Activated T-helper 17 cell treated with anti-CD3 and anti-CD28 coated beads, Interleukin-2, amount 50 U/mL, for 72 hours (primary cell): Measurements from ENCODE around the gene PEPD. TPM values are rescaled to one million over a fixed set of nuclear protein-coding genes. Genes with fewer than 3 reads are reported as not detected.

Experiments
- ATAC-seq: fragments of 150-1000 bp; cut with Tn5 transposase; replicated peaks from 2 replicates; pipeline ENCODE4 v1.10.0; 2021; ENCODE audit warnings: mild to moderate bottlenecking, moderate library complexity
- H3K27ac Mint-ChIP-seq: one replicate; pipeline ENCODE4 v1.8.0; 2022; ENCODE audit warnings: mixed read lengths
- H3K27me3 Mint-ChIP-seq: one replicate; pipeline ENCODE4 v1.8.0; 2022; ENCODE audit warnings: mixed read lengths
- H3K36me3 Mint-ChIP-seq: one replicate; pipeline ENCODE4 v1.8.0; 2022; ENCODE audit warnings: low read depth, mild to moderate bottlenecking, mixed read lengths
- H3K4me1 Mint-ChIP-seq: one replicate; pipeline ENCODE4 v1.8.0; 2022; ENCODE audit warnings: mixed read lengths
- H3K4me3 Mint-ChIP-seq: one replicate; pipeline ENCODE4 v1.8.0; 2022; ENCODE audit warnings: mild to moderate bottlenecking, mixed read lengths
- H3K9me3 Mint-ChIP-seq: one replicate; pipeline ENCODE4 v1.8.0; 2022; ENCODE audit warnings: mixed read lengths
- total RNA-seq, 2 donors: library from RNA; stranded (reverse); gene quantifications; one replicate each; pipeline ENCODE4 v1.2.3, GENCODE V29; 2022

Gene PEPD
- total RNA-seq, 2 donors from 2014 or later = 16.4 to 33.1 TPM

GRCh38 chr19:33375156-33375836 is 146.3 kb downstream of the PEPD start:
- peak overlapping the region; percentile 92 for H3K4me3 Mint-ChIP-seq
- no peaks in the 10 kb centered on the region for H3K9me3 Mint-ChIP-seq
- H3K27me3 Mint-ChIP-seq = no peaks in the 10 kb centered on the region
- ATAC-seq = no peak
- peaks cover 50% of the 10 kb centered on the region for H3K36me3 Mint-ChIP-seq
- H3K27ac Mint-ChIP-seq = peak overlapping the region; percentile 78
- peaks cover 40% of the 10 kb centered on the region for H3K4me1 Mint-ChIP-seq

GRCh38 chr19:33374236-33374714 is 147.3 kb downstream of the PEPD start:
- peaks cover 40% of the 10 kb centered on the region for H3K4me1 Mint-ChIP-seq
- H3K9me3 Mint-ChIP-seq = no peaks in the 10 kb centered on the region
- no peaks in the 10 kb centered on the region for H3K27me3 Mint-ChIP-seq
- H3K27ac Mint-ChIP-seq = peak overlapping the region; percentile 78
- H3K4me3 Mint-ChIP-seq = peak overlapping the region; percentile 92
- peaks cover 40% of the 10 kb centered on the region for H3K36me3 Mint-ChIP-seq
- no peak for ATAC-seq

- Mint-ChIP-seq H3K36me3 (peaks cover 33% of the 10 kb centered on the region), H3K27me3 (no peaks in the 10 kb centered on the region), H3K27ac (peak within 1 kb of the TSS; percentile 80), H3K9me3 (no peaks in the 10 kb centered on the region), H3K4me3 (peak within 1 kb of the TSS; percentile 92), H3K4me1 (peaks cover 39% of the 10 kb centered on the region)
- ATAC-seq = peak; percentile 94
Measured at GRCh38 chr19:33373453-33374235, 147.9 kb downstream of the PEPD start, which contains the start of gene CEBPG. Gene CEBPG (plus strand): TSS chr19:33373709. CDS start chr19:33379240, 5,531 bp downstream.

- Mint-ChIP-seq H3K4me3 (no peak overlapping the region), H3K36me3 (peaks cover 14% of the 10 kb centered on the region), H3K27ac (no peak overlapping the region), H3K9me3 (no peaks in the 10 kb centered on the region), H3K27me3 (peaks cover 11% of the 10 kb centered on the region), H3K4me1 (peaks cover 14% of the 10 kb centered on the region)
- ATAC-seq = no peak
Measured at GRCh38 chr19:33370783-33371182, 150.8 kb downstream of the PEPD start.

- Mint-ChIP-seq H3K4me3 (no peak overlapping the region), H3K36me3 (no peaks in the 10 kb centered on the region), H3K9me3 (no peaks in the 10 kb centered on the region), H3K27ac (no peak overlapping the region), H3K4me1 (no peaks in the 10 kb centered on the region), H3K27me3 (peaks cover 11% of the 10 kb centered on the region)
- ATAC-seq = peak; percentile 42
Measured at GRCh38 chr19:33368074-33368864, 153.3 kb downstream of the PEPD start.

GRCh38 chr19:33366897-33367296 is 154.7 kb downstream of the PEPD start:
- Mint-ChIP-seq H3K27ac (no peak overlapping the region), H3K4me3 (no peak overlapping the region), H3K36me3 (no peaks in the 10 kb centered on the region), H3K9me3 (no peaks in the 10 kb centered on the region), H3K4me1 (no peaks in the 10 kb centered on the region), H3K27me3 (peaks cover 14% of the 10 kb centered on the region)
- ATAC-seq = no peak

GRCh38 chr19:33366127-33366526 is 155.5 kb downstream of the PEPD start:
- H3K36me3 Mint-ChIP-seq = no peaks in the 10 kb centered on the region
- no peak overlapping the region for H3K4me3 Mint-ChIP-seq
- ATAC-seq = no peak
- H3K9me3 Mint-ChIP-seq = no peaks in the 10 kb centered on the region
- H3K27me3 Mint-ChIP-seq = peaks cover 14% of the 10 kb centered on the region
- no peak overlapping the region for H3K27ac Mint-ChIP-seq
- H3K4me1 Mint-ChIP-seq = no peaks in the 10 kb centered on the region

GRCh38 chr19:33365691-33366090 is 155.9 kb downstream of the PEPD start:
- no peak for ATAC-seq
- Mint-ChIP-seq H3K27ac (no peak overlapping the region), H3K4me3 (no peak overlapping the region), H3K36me3 (no peaks in the 10 kb centered on the region), H3K27me3 (peaks cover 14% of the 10 kb centered on the region), H3K4me1 (no peaks in the 10 kb centered on the region), H3K9me3 (no peaks in the 10 kb centered on the region)

GRCh38 chr19:33363476-33363875 is 158.1 kb downstream of the PEPD start:
- Mint-ChIP-seq H3K4me3 (no peak overlapping the region), H3K27ac (no peak overlapping the region), H3K36me3 (no peaks in the 10 kb centered on the region), H3K4me1 (no peaks in the 10 kb centered on the region), H3K27me3 (peaks cover 20% of the 10 kb centered on the region), H3K9me3 (no peaks in the 10 kb centered on the region)
- ATAC-seq = no peak

GRCh38 chr19:33362508-33363228 is 158.9 kb downstream of the PEPD start:
- H3K36me3 Mint-ChIP-seq = no peaks in the 10 kb centered on the region
- no peaks in the 10 kb centered on the region for H3K9me3 Mint-ChIP-seq
- no peaks in the 10 kb centered on the region for H3K4me1 Mint-ChIP-seq
- no peak for ATAC-seq
- H3K4me3 Mint-ChIP-seq = no peak overlapping the region
- H3K27ac Mint-ChIP-seq = no peak overlapping the region
- peaks cover 23% of the 10 kb centered on the region for H3K27me3 Mint-ChIP-seq

- Mint-ChIP-seq H3K27me3 (peaks cover 19% of the 10 kb centered on the region), H3K9me3 (peaks cover 6% of the 10 kb centered on the region), H3K36me3 (no peaks in the 10 kb centered on the region), H3K4me1 (no peaks in the 10 kb centered on the region), H3K27ac (no peak overlapping the region), H3K4me3 (no peak overlapping the region)
- ATAC-seq = no peak
Measured at GRCh38 chr19:33359581-33359980, 162.0 kb downstream of the PEPD start.

GRCh38 chr19:33358408-33358807 is 163.2 kb downstream of the PEPD start:
- peaks cover 23% of the 10 kb centered on the region for H3K27me3 Mint-ChIP-seq
- ATAC-seq = no peak

GRCh38 chr19:33357556-33357955 is 164.0 kb downstream of the PEPD start:
- no peaks in the 10 kb centered on the region for H3K36me3 Mint-ChIP-seq
- H3K27ac Mint-ChIP-seq = no peak overlapping the region
- H3K4me1 Mint-ChIP-seq = no peaks in the 10 kb centered on the region
- H3K27me3 Mint-ChIP-seq = peaks cover 22% of the 10 kb centered on the region
- no peak for ATAC-seq
- peaks cover 6% of the 10 kb centered on the region for H3K9me3 Mint-ChIP-seq
- no peak overlapping the region for H3K4me3 Mint-ChIP-seq

More at GRCh38 chr19:33358408-33358807, 163.2 kb downstream of the PEPD start:
- Mint-ChIP-seq H3K36me3 (no peaks in the 10 kb centered on the region), H3K9me3 (peaks cover 6% of the 10 kb centered on the region), H3K27ac (no peak overlapping the region), H3K4me3 (no peak overlapping the region), H3K4me1 (no peaks in the 10 kb centered on the region)

- H3K27ac Mint-ChIP-seq = no peak overlapping the region
- no peak for ATAC-seq
- H3K4me1 Mint-ChIP-seq = no peaks in the 10 kb centered on the region
- H3K27me3 Mint-ChIP-seq = peaks cover 22% of the 10 kb centered on the region
- H3K9me3 Mint-ChIP-seq = peaks cover 6% of the 10 kb centered on the region
- H3K4me3 Mint-ChIP-seq = no peak overlapping the region
- no peaks in the 10 kb centered on the region for H3K36me3 Mint-ChIP-seq
Measured at GRCh38 chr19:33355535-33355934, 166.1 kb downstream of the PEPD start.
